Activated gamma-delta T cell treated with anti-CD3 and anti-CD28 coated beads, Interleukin-2, amount 50 U/mL, for 16 hours (primary cell): Measurements from ENCODE around the gene PIM3.
"Not testable (repeated sequence)": the region's sequence is repeated elsewhere in the genome, so short reads cannot be mapped to it uniquely, and the experiment has no call there.

Source experiments
- DNase-seq: peaks from one replicate; pipeline ENCODE4 v3.0.0-alpha.2; 2020; ENCODE audit warnings: low read depth

Gene PIM3

GRCh38 chr22:49966774-49967705 is 6.5 kb downstream of the PIM3 start:
- DNase-seq = no peak

GRCh38 chr22:49967706-49968208 is 7.2 kb downstream of the PIM3 start:
- no peak for DNase-seq

GRCh38 chr22:49968313-49968830 is 7.8 kb downstream of the PIM3 start:
- DNase-seq = no peak

- DNase-seq = no peak
Observed at GRCh38 chr22:49968831-49969661, 8.5 kb downstream of the PIM3 start.

- DNase-seq = no peak
Observed at GRCh38 chr22:49969751-49970527, 9.4 kb downstream of the PIM3 start.

- peak; percentile 94 for DNase-seq
Observed at GRCh38 chr22:49970528-49971231, 10.1 kb downstream of the PIM3 start.

- DNase-seq = peak; percentile 57
Observed at GRCh38 chr22:49971232-49972162, 10.9 kb downstream of the PIM3 start.

- no peak for DNase-seq
Observed at GRCh38 chr22:49972163-49973017, 11.8 kb downstream of the PIM3 start.

- no peak for DNase-seq
Observed at GRCh38 chr22:49973018-49973961, 12.7 kb downstream of the PIM3 start.

- DNase-seq = no peak
Observed at GRCh38 chr22:49975543-49976389, 15.2 kb downstream of the PIM3 start.

GRCh38 chr22:49976439-49977175 is 16.0 kb downstream of the PIM3 start:
- no peak for DNase-seq

GRCh38 chr22:49977578-49977977 is 17.0 kb downstream of the PIM3 start:
- DNase-seq = no peak

- no peak for DNase-seq
Observed at GRCh38 chr22:49979587-49980264, 19.2 kb downstream of the PIM3 start.

- not testable (repeated sequence) for DNase-seq
Observed at GRCh38 chr22:49981799-49982198, 21.2 kb downstream of the PIM3 start.
